Erythroblast (primary cell): ENCODE measurements around the gene TMEM236.

Source experiments
- GATA1 ChIP-seq: IDR thresholded peaks from 2 replicates; pipeline ENCODE4 v1.6.1; 2011; ENCODE audit warnings: low read depth, mild to moderate bottlenecking, control low read depth, low read length, moderate library complexity
- POLR2A ChIP-seq: IDR thresholded peaks from 2 replicates; pipeline ENCODE4 v1.6.1; 2011; ENCODE audit warnings: mild to moderate bottlenecking, low read length

DNA sequence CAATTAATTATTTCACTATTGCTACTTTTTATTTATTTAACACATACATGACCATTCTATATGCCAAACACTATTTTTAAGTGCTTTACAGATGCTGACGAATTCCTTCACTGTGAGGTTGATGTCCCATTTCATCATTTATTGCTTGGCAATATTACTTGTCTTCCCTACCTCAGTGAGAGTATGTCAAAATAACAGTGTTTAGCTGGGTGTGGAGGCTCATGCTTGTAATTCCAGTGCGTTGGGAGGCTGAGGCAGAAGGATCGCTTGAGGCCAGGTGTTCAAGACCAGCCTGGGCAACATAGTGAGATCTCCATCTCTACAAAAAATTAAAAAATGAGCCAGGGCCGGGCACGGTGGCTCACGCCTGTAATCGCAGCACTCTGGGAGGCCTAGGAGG lies 37.4 kb downstream of the TMEM236 start:
- no peak for TF ChIP-seq GATA1
- TF ChIP-seq POLR2A: no peak
